Uterus (tissue), 4 donors: ENCODE data around the gene PRDX6. TPM values are rescaled to one million over a fixed set of nuclear protein-coding genes. Genes with fewer than 3 reads are reported as not detected.

Experiments
- DNase-seq, 2 donors: peaks; one replicate each; pipeline ENCODE4 v3.0.0-alpha.2; 2019 to 2020
- H3K27ac ChIP-seq, 2 donors: fragments of 200-600 bp; sonication (generic); 1 replicate in 1 of 2; 2 replicates in 1 of 2; pipeline ENCODE4 v1.5.1; 2016 to 2018
- H3K27me3 ChIP-seq, 2 donors: fragments of 200-600 bp; sonication (generic); one replicate each; pipeline ENCODE4 v1.5.1; 2018 to 2019; ENCODE audit warnings: control low read depth in 1 of 2
- H3K36me3 ChIP-seq, 2 donors: fragments of 200-600 bp; sonication (generic); one replicate each; pipeline ENCODE4 v1.5.1; 2019; ENCODE audit warnings: control low read depth in 1 of 2
- H3K4me1 ChIP-seq, 2 donors: fragments of 200-600 bp; sonication (generic); one replicate each; pipeline ENCODE4 v1.5.1; 2018 to 2019; ENCODE audit warnings: control low read depth in 1 of 2
- H3K4me3 ChIP-seq, 2 donors: fragments of 200-600 bp; sonication (generic); 1 replicate in 1 of 2; 2 replicates in 1 of 2; pipeline ENCODE4 v1.5.1; 2018 to 2019; ENCODE audit warnings: mild to moderate bottlenecking in 1 of 2
- H3K9me3 ChIP-seq, 2 donors: fragments of 200-600 bp; sonication (generic); one replicate each; pipeline ENCODE4 v1.5.1; 2019; ENCODE audit warnings: control low read depth in 1 of 2
- CTCF ChIP-seq, 4 experiments: fragments of 200-600 bp in 2 of 4; fragments of 450-650 bp in 2 of 4; sonication (generic) in 2 of 4; IDR thresholded peaks; one replicate each; pipeline ENCODE4 v1.5.1; 2016 to 2019; ENCODE audit warnings: antibody characterized with exemption in 4 of 4, mild to moderate bottlenecking in 2 of 4, moderate library complexity in 1 of 4
- POLR2A ChIP-seq, 2 donors: fragments of 450-650 bp; IDR thresholded peaks; one replicate each; pipeline ENCODE4 v1.6.1; 2016; ENCODE audit warnings: antibody characterized with exemption in 2 of 2, mild to moderate bottlenecking in 1 of 2, moderate library complexity in 1 of 2
- intact Hi-C: fragments of 100-400 bp; cut with DNase I; formaldehyde crosslinking; loops from one replicate; pipeline ENCODE4 v1.15.1; 2023; ENCODE audit warnings: low total_unique reads
- total RNA-seq, 4 donors: library from RNA; depleted of rRNA in 3 of 4; stranded (reverse); fragments of >200 nt in 3 of 4; gene quantifications; one replicate each; pipeline versions ENCODE4 v1.1.0 to v1.2.4, GENCODE V29; 2014 to 2023
- donor health status: DM: yes; HTN: yes; CAD: no.

PRDX6 gene
- total RNA-seq, 4 donors from 2014 or later: 51.2 to 218 (median 144) TPM

DNA sequence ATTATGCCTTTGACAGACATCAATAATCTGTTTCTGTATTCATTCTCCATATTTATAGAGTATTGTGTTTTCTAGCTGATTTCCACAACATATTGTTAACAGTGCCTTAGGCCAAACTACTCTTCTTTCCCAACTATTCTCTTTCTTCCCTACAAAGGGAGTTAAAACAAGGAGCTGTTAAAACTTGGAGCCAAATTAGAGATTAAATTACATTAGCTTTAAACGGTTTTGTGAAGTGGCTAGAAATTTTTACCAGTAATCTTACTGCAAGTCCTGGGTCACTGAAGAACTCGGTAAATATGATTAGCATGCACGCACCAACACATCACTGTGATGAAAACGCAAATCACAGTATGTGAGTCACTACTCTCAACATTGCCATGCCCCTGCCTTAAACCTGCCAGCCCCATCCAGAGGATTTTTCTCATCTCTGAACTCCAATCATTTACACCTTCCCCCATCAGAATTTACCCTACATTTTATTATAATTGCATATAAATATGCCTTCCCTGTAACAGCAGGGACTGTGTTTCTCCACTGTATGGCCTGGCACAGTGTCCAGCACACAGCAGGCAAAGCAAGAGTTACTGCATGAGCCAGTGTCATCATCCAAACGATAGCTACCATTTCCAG lies 1.5 kb upstream of the PRDX6 start:
- TF ChIP-seq CTCF (IDR thresholded peaks at IDR 0.05) (no peak), POLR2A (IDR thresholded peaks at IDR 0.05) (no peak)
- intact Hi-C loops: no loop called here

DNA sequence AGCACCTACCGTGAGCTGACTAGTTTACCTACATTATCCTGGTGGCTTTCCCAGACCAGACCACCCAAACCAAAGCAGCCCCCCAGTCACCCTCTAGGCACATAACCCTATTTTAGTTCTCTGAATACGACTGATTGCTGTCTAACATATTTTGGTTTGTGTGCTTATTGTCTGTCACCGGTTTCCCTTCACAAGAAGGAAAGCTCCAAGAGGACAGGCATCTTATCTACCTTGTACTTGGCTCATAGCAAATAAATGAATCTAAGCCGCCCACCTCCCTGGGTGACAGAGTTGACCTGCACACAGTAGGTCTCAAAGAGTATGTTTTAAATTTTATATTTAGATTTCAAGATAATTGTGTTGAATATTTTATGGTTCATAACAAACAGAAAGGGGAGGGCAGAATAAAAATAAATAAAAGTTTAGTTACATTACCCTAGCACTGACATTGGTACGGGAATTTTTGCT lies 904 bp upstream of the PRDX6 start:
- intact Hi-C loops: no loop called here
- H3K4me1 ChIP-seq: peaks cover 0 to 9% of the 10 kb centered on the region in 2 donors
- H3K27me3 ChIP-seq: no peaks in the 10 kb centered on the region
- no peaks in the 10 kb centered on the region for H3K9me3 ChIP-seq
- DNase-seq: no peak
- H3K36me3 ChIP-seq: no peaks in the 10 kb centered on the region
- peak overlapping the region; percentile 64 to 87 for H3K4me3 ChIP-seq
- TF ChIP-seq CTCF (IDR thresholded peaks at IDR 0.05) (no peak), POLR2A (IDR thresholded peaks at IDR 0.05) (no peak)
- peak overlapping the region; percentile 93 to 95 for H3K27ac ChIP-seq

More for the DNA sequence above, 1.5 kb upstream of the PRDX6 start:
- peaks cover 0 to 9% of the 10 kb centered on the region in 2 donors for H3K4me1 ChIP-seq
- no peaks in the 10 kb centered on the region for H3K36me3 ChIP-seq
- H3K9me3 ChIP-seq: no peaks in the 10 kb centered on the region
- H3K27me3 ChIP-seq: no peaks in the 10 kb centered on the region
- no peak for DNase-seq
- peak overlapping the region in 1 of 2 donors; percentile 87 for H3K4me3 ChIP-seq
- H3K27ac ChIP-seq: peak overlapping the region; percentile 93 to 95

DNA sequence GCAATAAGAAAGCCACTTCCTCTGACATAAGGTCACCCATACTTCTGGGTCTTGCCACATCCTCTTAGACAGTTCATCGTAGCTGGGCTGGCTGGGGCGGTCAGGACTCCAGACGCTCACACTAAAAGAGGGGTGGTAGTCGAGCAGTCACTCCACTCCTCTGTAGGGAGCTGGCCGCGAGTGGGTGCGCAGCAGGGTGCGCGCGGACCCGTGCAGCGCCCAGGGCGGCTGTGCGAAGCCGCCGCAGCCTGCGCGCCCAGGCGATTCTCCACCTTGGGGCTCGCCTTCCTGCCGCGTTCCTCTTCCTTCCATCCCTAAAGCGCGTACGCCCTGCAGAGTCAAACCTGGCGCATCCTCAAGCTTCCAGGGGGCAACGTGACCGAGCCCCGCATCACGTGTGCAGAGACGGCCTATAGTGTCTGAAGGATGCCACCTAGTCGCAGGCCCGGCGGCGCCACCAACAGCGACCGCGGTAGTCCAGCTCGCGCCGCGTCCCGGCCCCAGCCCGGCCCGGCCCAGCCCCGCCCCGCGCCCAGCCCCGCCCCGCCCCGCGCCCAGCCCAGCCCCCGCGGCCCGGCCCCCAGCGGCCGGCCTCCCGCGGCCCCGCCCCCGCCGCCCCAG lies 360 bp upstream of the PRDX6 start:
- H3K27ac ChIP-seq: peak overlapping the region; percentile 95 to 99
- no peaks in the 10 kb centered on the region for H3K27me3 ChIP-seq
- DNase-seq: peak; percentile 87 to 91
- intact Hi-C loops: no loop called here
- no peaks in the 10 kb centered on the region for H3K36me3 ChIP-seq
- no peaks in the 10 kb centered on the region for H3K9me3 ChIP-seq
- TF ChIP-seq CTCF (IDR thresholded peaks at IDR 0.05) (peak in 1 of 4 experiments; percentile 6), POLR2A (IDR thresholded peaks at IDR 0.05) (no peak)
- H3K4me1 ChIP-seq: peaks cover 0 to 9% of the 10 kb centered on the region in 2 donors
- peak overlapping the region; percentile 87 to 89 for H3K4me3 ChIP-seq

GRCh38 chr1:173478094-173478674 lies 1.0 kb downstream of the PRDX6 start:
- H3K4me1 ChIP-seq: peaks cover 0 to 9% of the 10 kb centered on the region in 2 donors
- no peaks in the 10 kb centered on the region for H3K27me3 ChIP-seq
- H3K36me3 ChIP-seq: no peaks in the 10 kb centered on the region
- intact Hi-C loops: no loop called here
- H3K4me3 ChIP-seq: peak overlapping the region; percentile 87 to 89
- H3K9me3 ChIP-seq: no peaks in the 10 kb centered on the region
- DNase-seq: peak; percentile 62 to 71
- TF ChIP-seq CTCF (IDR thresholded peaks at IDR 0.05) (no peak), POLR2A (IDR thresholded peaks at IDR 0.05) (peak; percentile 19 to 45)
- H3K27ac ChIP-seq: peak overlapping the region; percentile 95 to 99

DNA sequence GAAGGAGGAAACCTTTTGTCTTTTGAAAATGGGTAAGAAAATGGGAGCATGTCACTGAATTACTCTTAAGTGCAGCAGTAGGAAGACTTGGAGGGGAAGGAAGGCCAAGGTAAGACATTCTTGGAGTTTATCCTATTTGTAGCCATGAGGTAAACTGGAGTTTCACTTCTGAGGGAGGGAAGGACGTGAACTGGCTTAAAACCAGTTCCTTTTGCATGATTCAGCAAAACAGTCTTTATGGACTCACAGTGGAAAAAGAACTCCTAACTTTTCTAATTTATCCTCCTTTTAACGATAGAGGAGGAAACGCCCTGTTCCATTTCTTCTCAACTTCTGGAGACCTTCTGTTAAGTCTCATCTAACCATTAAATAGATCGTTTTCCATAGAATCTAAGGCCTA lies 2.5 kb downstream of the PRDX6 start:
- intact Hi-C loops: no loop called here
- H3K36me3 ChIP-seq: no peaks in the 10 kb centered on the region
- TF ChIP-seq CTCF (IDR thresholded peaks at IDR 0.05) (no peak), POLR2A (IDR thresholded peaks at IDR 0.05) (no peak)
- H3K4me1 ChIP-seq: peaks cover 0 to 9% of the 10 kb centered on the region in 2 donors
- H3K4me3 ChIP-seq: peak overlapping the region in 1 of 2 donors; percentile 87
- no peaks in the 10 kb centered on the region for H3K27me3 ChIP-seq
- peak overlapping the region in 1 of 2 donors; percentile 40 for H3K27ac ChIP-seq
- no peaks in the 10 kb centered on the region for H3K9me3 ChIP-seq
- no peak for DNase-seq
